Neural progenitor cell (in vitro differentiated cells): Measurements from ENCODE around the gene VHLL.

Source experiments
- CTCF ChIP-seq: fragments of 200-600 bp; sonication (generic); IDR thresholded peaks from 2 replicates; pipeline ENCODE4 v1.5.1; 2017; ENCODE audit warnings: antibody characterized with exemption, mild to moderate bottlenecking
- EZH2 ChIP-seq: fragments of 200-600 bp; sonication (generic); IDR thresholded peaks from 2 replicates; pipeline ENCODE4 v1.6.1; 2017; ENCODE audit warnings: antibody characterized with exemption, mild to moderate bottlenecking, moderate library complexity

GRCh38 chr1:156344409-156344808, 45.3 kb upstream of the VHLL start:
- no peak for TF ChIP-seq EZH2
- no peak for TF ChIP-seq CTCF
